ENCODE results near the gene SLC13A4. TPM values are rescaled to one million over a fixed set of nuclear protein-coding genes. Genes with fewer than 3 reads are reported as not detected.
A peak's percentile ranks its signal among the peaks of the same experiment; 100 is the strongest.

Gene SLC13A4
- total and polyA plus RNA-seq, 4 donors: 0.01 to 0.17 (median 0.10) TPM

- DNase-seq (ENCODE audit: low spot score): no peak
- peaks cover 0 to 8% (median 0%) of the 10 kb centered on the region in 4 donors for H3K27me3 ChIP-seq (ENCODE audit: control insufficient read depth in 4 of 4, insufficient read depth in 4 of 4, low read length in 3 of 4)
- no peak overlapping the region for H3K27ac ChIP-seq (ENCODE audit: low read depth in 1 of 2, low read length in 2 of 2)
- H3K4me3 ChIP-seq (ENCODE audit: low read depth in 1 of 3, low read length in 3 of 3): no peak overlapping the region
- 72% methylated on average over 7 of the region's 7 CpGs for WGBS
- no peaks in the 10 kb centered on the region for H3K9me3 ChIP-seq (ENCODE audit: control insufficient read depth in 4 of 4, low read length in 3 of 4)
- no peaks in the 10 kb centered on the region for H3K4me1 ChIP-seq (ENCODE audit: control insufficient read depth in 4 of 4, insufficient read depth in 4 of 4, low read length in 3 of 4)
- TF ChIP-seq RXRA (IDR thresholded peaks at IDR 0.05) (no peak), HNF4G (IDR thresholded peaks at IDR 0.05) (no peak), ZBTB33 (IDR thresholded peaks at IDR 0.05) (no peak), EGR1 (IDR thresholded peaks at IDR 0.05; ENCODE audit: low read depth in 2 of 2) (no peak), YY1 (IDR thresholded peaks at IDR 0.05) (no peak), SP1 (IDR thresholded peaks at IDR 0.05) (peak; percentile 58), ATF3 (IDR thresholded peaks at IDR 0.05) (no peak), REST (IDR thresholded peaks at IDR 0.05) (no peak), CTCF (IDR thresholded peaks at IDR 0.05; ENCODE audit: low read depth, low read length, missing input control) (no peak), JUND (IDR thresholded peaks at IDR 0.05) (no peak), FOXA1 (IDR thresholded peaks at IDR 0.05) (no peak), TAF1 (conservative IDR thresholded peaks at IDR 0.05) (no peak), HNF4A (conservative IDR thresholded peaks at IDR 0.05) (no peak), RAD21 (IDR thresholded peaks at IDR 0.05) (peak in 1 of 2 donors; percentile 8), NR2F2 (IDR thresholded peaks at IDR 0.05) (peak; percentile 72), FOXA2 (IDR thresholded peaks at IDR 0.05) (no peak)
- H3K9ac ChIP-seq (ENCODE audit: low read depth in 1 of 2, low read length in 2 of 2): no peak overlapping the region
- H3K36me3 ChIP-seq (ENCODE audit: control insufficient read depth in 4 of 4, insufficient read depth in 3 of 4, low read depth in 1 of 4, low read length in 3 of 4): no peaks in the 10 kb centered on the region
Measured at GRCh38 chr7:135769005-135769802, 41.2 kb upstream of the SLC13A4 start.

Measured in liver (tissue), 9 donors.